ENCODE results near the gene GH1.
"Not testable (repeated sequence)": the region's sequence is repeated elsewhere in the genome, so short reads cannot be mapped to it uniquely, and the experiment has no call there.

Gene GH1

DNA sequence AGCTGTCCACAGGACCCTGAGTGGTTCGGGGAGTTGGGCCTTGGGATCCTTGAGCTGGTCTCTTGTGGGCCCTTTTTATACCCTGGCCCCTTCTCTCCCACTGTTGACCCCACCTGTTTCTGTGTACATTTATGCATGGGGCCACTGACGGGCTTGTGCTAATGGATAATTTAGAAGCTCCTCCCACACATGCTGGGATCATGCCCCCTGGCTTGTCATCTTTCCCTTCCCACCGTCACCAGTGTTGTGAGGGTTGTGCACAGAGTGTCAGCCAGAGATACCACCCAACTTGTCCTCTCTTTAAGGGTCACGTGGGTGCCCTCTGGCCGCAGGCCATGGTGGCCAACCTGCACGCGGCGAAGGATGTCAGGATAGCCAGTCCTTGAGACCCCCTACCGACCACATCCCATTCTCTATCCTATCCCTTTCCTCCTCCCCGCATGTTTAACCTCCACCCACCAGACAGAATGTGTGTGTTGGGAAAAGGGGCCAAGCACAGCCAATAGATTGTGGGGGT is at the start of gene GH1:
Gene GH1 (minus strand): TSS at position 51 of the 517 bp plus-strand sequence. CDS start 63 bp downstream, outside the sequence.
- DNase-seq (ENCODE audit: low read depth), result not testable (repeated sequence)

GRCh38 chr17:63967953-63968352 is 49.3 kb upstream of the GH1 start:
- no peak for DNase-seq (ENCODE audit: low read depth)

DNA sequence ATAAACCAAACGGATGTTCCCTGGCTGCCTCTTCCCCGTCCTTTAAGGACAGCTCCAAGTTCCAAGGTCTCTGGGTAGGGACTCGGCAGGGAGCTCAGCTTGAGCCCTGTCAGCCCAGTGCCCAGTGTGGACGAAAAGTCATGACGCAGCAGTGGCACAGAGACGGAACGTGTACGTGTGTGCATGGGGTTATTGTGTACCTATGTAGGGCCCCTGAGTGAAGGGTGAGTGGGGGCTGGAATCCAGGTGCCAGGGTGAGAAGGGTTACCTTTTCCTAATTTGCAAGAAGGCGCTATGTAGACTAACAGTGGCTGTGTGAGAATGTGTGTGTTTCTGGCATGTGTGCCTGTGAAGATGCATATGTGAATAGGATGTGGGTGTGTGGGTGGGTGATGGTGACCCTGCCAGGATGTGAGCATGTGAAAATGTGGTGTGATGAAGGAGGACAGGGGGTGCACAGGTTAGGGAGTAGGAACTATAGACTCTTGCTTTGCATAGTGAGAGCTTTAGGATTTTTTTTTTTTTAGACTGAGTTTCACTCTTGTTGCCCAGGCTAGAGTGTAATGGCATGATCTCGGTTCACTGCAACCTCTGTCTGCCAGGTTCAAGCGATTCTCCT is 48.1 kb upstream of the GH1 start:
- no peak for DNase-seq (ENCODE audit: low read depth)

DNA sequence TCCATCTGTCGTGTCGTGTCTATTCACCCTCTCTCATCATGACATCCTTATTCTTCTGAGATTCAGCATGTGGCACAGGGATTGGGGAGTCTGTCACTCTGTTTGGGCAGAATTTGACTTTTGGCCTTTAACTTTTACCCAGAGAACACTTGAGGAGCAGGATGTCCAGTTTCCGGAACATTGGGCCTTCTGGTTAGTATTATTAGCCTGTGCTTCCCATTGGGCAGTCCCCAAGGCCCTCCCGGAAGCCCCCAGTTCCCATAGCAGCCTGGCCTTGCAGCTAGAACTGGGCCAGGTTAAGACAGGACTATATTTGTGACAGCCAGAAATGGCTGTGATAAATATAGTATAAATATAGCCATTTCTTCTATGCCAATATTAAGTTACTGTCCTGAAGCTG is 44.5 kb upstream of the GH1 start:
- no peak for DNase-seq (ENCODE audit: low read depth)

- DNase-seq (ENCODE audit: low read depth), result no peak
Measured at GRCh38 chr17:63962298-63962744, 43.7 kb upstream of the GH1 start.

DNA sequence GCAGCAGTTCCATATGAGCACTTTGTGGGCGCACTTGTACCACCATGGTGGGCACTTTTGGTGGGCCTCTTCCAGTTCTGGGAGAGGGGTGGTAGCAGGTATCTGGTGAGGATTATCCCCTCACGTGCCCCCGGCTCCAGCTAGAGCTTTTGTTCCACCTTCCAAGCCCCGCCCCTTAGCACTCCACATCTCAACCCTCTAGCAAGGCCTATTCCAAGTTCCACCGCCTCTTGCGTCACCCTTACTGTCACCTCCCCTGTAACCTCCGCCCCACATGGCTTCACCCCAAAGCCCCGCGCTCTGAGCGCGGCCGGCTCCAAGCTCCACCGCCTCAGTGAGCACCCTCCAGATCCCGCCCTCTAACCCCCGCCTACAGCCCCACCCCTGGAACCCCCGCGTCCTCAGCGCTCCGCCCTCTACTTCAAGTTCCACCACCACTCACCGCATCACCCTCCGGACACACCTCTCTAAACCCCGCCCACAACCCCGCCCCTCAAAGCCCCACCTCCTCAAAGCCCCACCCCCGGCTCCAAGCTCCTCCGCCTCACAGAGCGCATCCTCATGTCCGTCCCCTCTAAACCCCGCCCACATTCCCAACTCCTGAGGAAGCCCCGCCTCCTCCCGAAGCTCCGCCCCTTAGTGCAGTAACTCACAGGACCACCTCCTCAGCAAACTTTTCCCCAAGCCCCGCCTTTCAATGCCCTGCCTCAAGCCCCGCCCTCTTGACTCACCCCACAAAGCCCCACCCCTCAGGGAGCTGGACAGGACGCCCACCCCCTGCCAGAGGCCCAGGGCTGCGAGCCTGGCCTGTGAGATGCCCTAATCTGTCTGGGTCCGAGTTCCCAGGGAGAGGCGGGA is 42.9 kb upstream of the GH1 start:
- peak; percentile 18 for DNase-seq (ENCODE audit: low read depth)

GRCh38 chr17:63960430-63960829 is 41.8 kb upstream of the GH1 start:
- DNase-seq (ENCODE audit: low read depth), result no peak

DNA sequence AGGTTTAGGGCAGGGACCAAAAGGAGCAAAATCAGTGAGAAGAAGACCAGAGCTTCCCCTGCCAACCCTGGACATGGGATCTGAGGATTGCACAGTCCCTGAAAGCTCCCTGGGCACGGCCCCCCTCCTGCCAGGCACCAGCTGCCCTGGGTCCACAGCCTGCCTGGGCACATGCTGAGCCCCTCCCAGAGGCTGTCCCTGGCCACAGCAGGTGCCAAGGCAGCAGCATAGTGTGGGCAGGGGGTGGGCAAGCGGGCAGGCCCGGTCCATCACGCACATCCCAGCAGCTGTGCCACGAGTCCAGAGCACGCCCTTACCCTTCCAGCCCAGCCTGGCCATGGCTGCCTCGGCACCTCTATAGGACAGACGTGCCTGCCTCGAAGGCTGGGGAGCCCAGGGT is 41.4 kb upstream of the GH1 start:
- DNase-seq (ENCODE audit: low read depth), result no peak

GRCh38 chr17:63956296-63956920 is 37.8 kb upstream of the GH1 start:
- DNase-seq (ENCODE audit: low read depth), result no peak

DNA sequence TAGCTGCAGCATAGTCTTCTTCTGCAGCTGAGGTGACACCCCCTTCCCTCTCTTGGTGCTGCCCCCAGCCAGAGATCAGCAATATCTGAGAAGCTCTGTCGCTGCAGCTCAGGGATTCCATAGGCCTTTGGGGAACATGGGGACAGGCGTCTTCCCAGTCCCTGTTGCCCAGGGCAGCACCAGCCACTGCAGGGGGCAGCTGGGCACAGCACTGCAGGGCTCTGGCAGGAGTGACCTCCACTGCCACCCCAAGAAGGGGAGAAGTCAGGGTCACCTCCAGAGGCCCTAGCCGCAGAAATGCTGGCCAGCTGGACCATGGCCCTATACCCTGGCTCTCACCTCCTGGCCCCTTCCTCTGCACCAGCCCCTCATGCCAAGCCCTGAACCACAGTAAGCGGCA is 37.2 kb upstream of the GH1 start:
- DNase-seq (ENCODE audit: low read depth), result no peak

DNA sequence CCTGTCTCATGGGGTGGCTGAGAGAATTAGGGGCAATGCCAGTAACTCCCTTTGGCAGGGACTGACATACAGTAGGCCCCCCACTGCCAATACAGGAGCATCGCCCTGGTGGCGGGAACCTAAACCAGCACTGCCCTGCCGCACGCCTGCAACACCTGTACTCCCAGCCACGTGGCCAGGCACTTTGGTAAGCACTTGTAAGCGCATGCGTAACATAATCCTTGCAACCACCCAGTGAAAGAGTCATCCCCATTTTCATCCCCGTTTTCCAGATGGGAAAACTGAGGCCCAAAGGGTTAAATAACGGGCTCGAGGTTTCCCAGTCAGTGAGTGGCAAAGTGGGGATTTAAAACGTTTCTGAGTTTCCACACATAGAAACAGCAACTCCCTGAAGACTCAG is 36.6 kb upstream of the GH1 start:
- DNase-seq (ENCODE audit: low read depth), result no peak

- DNase-seq (ENCODE audit: low read depth), result no peak
Measured at GRCh38 chr17:63954402-63955063, 35.9 kb upstream of the GH1 start.

GRCh38 chr17:63950940-63951907 is 32.6 kb upstream of the GH1 start:
- DNase-seq (ENCODE audit: low read depth), result no peak

- DNase-seq (ENCODE audit: low read depth), result no peak
Measured at GRCh38 chr17:63949576-63950250, 31.1 kb upstream of the GH1 start.

GRCh38 chr17:63948521-63948920 is 29.9 kb upstream of the GH1 start:
- no peak for DNase-seq (ENCODE audit: low read depth)

- DNase-seq (ENCODE audit: low read depth), result no peak
Measured at GRCh38 chr17:63947711-63948330, 29.2 kb upstream of the GH1 start.

GRCh38 chr17:63946440-63947363 is 28.1 kb upstream of the GH1 start:
- peak; percentile 41 for DNase-seq (ENCODE audit: low read depth)

- DNase-seq (ENCODE audit: low read depth), result no peak
Measured at GRCh38 chr17:63945784-63946439, 27.3 kb upstream of the GH1 start.

All from activated T-cell treated with anti-CD3 and anti-CD28 coated beads for 24 hours (primary cell).